Measurements from ENCODE around the gene EVL.

The EVL gene

DNA sequence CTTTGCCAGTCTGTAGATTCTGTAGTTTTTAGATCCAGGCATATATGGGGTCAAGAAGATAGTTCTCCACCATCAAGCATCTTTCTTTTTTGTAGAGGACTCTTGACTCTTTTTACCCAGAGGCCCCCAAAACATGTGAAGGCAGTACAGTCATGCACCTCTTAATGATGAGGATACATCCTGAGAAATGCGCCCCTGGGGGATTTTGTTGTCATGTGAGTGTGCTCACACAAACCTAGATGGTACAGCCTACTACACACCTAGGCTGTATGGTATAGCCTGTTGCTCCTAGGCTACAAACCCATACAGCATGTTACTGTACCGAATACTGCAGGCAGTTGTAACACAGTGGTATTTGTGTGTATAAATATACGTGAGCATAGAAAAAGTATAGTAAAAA lies 23.0 kb downstream of the EVL start:
- DNase-seq = no peak

DNA sequence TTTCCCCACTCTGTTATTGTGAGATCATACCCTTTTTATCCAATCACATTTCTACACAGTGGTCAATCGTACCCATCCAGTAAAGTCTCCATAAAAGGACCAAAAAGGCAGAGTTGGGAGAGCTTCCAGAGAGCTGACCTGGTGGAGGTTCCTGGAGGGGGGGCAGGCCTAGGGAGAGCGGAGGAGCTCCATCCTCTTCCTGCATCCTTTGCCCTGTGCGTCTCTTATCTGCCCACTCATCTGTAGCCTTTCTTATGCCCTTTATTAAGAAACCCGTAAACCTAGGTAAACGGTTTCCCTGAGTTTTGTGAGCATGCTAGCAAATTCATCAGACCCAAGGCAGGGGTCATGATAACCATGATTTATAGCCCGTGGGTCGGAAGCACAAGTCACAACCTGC lies 26.2 kb downstream of the EVL start:
- no peak for DNase-seq

DNA sequence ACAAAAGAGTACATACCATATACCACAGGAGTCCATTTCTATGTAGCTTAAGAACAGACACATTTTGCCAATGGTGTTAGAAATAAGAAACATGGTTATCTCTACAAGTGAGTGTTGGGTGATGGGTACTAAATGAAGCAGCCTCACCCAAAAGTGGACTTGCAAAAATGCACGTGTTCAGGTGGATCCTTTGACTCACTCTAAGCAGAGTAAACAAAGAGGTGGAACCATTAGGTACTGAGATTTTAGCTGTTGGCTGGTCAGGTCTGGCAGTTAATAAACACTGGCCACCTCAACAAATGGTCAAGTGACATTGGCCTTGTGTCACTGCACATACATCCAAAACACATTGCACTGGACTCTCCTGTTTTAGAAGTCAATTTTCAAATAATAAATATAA lies 27.6 kb downstream of the EVL start:
- no peak for DNase-seq

DNA sequence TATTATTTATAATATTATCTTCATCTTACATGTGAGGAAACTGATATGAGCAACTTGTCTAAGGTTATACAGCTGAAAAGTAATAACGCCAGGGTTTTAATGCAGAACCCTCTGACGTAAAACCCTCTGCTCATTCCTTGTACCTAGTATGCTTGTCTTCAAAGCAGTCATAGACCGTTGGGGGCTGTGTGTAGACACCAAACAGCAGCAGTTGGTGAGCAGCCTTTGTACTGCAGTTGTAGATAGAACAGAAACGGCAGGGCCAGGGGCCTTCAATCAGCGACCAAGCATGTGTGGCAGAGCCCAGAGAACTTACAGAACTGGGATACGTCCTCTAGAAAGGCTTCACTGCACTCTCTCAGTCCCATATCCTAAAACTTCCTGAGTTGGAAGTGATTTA lies 28.1 kb downstream of the EVL start:
- no peak for DNase-seq

DNA sequence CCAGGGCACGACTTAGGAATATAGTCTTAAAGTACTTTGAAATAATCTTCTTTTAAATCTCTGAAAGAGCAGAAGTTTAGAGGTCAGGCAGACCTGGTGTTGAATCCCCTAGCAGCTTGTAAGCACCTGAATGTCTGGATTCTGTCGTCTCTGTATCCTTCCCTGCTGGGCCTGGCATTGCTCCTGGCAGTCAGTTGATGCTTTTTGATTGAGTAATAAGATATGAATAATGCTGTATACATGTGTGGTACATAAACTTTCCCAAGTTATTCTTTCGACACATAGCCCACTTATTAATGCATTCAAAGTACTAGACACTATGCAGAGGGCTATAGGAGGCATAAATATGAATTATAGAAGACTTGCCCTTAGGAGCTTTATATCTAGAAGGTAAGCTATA lies 31.4 kb downstream of the EVL start:
- no peak for DNase-seq

DNA sequence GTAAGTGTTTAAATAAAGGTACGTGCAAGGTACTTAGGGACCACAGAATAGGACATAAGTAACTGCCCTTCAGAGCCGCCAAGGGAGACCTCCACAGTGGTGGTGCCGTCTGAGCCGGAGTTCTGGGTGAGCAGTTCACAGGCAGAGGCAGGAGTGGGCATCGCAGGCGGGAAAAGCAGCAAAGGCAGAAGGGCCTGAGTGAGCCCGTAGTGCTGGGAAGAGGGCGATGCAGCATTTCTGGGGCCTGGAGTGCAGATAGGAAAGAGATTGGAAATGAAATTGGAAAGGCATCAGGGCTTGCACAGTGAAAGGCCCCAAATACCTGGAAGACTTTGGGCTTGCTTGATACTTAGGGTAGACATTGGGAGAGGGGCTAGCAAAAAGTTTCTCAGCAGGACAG lies 32.9 kb downstream of the EVL start:
- DNase-seq = no peak

DNA sequence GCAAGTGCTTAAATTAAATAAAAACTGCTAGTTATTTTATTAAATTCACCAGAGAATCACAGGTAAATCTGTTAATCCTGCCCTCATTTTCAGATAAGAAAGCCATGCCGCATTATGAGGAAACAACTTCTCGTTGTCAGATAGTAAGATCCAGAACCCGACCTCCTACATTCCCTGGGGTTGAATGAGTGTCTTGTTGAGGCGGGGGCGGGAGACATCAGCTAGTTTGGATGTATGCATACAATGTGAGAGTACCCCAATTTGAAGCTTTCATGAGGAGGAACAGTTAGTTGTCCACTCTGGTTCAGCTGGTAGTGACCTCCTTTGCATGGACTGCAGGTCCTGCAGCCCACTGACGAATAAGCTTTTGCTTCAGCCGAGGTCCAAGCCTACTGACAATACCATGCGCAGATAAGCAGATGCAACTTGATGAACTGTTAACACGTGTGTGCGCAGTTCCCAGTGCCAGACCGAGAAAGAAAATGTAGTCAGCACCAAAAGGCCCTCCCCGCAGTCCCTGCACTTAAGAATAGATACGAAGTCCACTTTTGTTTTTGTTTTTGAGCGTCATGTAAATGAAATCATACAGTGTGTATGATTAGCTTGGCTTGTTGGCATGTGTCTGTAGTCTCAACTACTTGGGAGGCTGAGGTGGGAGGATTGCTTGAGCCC lies 34.9 kb downstream of the EVL start:
- no peak for DNase-seq

DNA sequence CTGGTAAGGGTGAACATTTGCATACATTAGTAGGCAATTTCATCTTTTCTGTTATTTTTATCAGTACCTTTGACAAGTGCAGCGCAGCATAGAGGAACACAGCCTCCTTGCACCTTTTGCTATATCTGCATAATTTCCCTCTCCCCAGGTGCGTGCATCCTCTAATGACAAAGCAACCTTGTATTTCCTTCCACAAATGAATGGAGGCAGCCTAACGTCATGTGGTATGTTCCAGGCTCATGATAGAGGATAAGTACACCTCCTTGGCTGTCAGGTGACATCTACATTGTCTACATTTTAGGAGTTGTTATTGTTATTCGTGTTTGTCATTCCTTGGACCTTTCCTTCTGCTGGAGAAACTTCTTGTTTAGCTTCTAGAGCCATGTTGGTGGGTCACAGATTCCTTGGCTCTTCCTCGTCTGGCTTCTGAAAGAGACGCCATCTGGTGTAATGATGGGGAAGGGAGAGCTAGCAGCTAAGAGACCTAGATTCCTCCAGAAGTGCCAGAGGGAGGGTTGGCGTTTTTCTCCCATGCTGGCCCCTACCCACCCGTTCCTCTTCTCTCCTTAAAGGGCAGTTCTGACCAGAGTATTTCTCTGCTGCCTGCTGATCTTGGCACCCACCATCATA lies 37.0 kb downstream of the EVL start:
- DNase-seq = no peak

DNA sequence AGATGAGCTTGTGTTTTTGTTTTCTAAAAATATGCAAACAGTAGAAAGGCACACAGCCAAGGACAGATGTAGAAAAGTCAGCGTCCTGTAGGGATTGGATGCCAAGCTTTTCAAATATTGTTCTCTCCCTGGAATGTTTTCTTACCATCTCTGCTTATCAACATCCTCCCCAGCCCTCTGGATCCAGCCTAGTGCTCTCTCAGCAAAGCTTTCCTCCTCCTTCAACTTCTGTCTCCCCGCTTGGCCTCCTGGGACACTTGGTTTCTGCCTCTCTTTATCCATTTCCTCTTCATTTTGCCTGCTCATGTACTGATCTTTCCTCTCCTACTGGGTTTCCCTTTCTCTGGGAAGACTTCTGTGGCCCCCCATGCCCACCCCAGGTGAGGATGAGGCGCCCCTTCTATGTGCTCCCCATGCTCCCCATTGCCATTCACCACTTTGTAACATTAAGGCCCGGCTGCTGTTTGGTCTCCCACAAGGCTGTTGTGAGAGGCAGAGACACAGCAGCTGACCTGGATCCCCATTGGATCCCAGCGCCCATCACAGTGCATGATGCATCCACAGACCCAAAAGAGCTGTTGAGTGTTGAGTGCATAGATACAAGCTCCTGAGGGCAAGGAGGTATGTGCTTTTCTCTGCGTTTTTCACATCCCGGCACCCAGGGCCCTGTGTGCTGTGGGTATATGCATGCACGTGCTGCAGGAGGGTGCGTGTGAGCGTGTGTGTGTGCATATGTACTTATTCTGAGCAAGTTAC lies 38.2 kb downstream of the EVL start:
- no peak for DNase-seq

DNA sequence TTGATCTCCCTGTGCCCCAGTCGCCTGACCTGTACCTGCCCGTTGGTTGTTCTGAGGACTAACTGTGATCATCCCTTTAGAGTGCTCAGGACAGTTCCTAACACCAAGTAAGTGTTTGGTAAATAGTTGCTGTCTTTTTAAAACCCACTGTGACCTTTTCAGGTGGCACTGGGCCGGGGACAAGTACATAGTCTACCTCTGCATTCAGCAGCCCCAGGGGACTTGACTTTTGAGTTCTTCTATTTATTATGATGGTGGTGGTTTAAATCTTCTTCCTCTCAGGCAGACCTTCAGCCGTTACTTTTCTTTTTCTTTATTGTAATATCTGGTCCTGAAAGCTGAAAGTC lies 38.8 kb downstream of the EVL start:
- no peak for DNase-seq

DNA sequence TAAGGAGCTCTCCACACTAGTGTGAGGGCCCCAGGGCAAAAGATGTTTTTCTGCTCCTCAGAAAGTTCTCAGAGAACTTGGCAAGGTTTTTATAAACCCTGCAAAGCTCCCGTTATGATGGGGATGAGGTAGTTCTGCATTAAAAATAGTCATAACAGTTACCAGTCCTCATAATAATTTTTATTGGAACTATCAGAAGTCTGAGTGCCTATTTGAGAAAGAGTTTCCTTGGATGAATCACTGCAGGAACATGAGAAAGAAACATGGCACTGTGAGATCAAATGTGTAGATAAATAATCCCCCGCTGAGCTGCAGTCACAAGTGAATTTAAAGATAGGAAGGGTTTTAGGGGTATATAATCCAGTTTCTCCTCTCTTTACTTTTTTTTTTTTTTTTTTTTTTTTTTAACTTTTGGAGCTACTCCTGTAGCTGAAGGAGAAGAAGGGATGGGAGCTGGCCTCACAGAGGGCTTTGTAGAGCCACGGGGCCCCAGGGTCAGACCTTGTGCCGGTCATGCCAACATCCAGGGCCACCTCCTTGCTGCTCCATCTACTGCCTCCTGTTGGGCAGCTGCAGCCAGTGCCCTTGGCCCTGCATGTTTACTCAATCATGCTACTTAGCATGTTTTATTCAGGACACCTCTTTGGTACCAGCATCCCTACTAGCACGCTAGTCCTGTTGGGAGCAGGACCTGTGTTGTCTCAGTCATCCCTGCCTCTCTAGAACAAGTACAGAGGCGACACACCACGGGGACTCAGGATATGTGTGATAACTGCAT lies 39.5 kb downstream of the EVL start:
- DNase-seq = no peak

DNA sequence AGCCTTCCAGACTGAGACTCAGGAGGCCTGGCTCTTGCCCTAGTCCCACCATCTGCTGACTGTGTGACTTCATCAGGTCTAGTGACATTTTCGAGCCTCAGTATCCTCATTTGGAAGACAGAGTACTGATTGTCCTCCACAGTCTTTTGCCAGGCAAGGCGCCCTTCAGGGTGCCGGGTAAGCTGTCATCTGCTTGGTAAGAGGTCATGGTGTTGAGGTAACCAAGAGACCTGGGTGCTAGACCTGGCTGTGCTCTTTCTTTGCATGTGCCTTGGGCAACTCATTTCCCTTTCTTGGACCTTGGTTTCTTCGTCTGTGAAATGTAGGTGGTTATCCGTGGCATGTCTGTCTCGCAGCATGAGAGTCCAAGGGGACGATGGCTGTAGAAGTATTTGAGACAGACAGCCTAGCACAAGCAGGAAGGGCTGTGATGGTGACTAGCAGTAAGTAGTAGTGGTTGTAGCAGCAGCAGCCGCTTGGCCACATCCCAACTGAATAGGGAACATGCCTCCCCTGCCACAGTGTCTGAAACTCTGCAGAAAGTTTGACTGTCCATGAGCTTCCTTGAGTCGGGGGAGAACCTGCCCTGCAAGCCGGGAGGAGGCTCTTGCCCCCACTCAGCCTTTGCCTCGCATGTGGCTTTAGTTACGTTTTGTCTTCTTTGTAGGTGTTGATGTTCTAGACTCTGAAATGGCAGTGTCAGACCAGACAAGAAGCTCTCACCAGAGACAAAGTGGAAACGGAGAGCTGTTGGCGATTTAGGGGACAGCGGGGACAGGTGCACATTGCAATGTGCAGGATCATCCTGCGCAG lies 40.3 kb downstream of the EVL start:
- DNase-seq = no peak

DNA sequence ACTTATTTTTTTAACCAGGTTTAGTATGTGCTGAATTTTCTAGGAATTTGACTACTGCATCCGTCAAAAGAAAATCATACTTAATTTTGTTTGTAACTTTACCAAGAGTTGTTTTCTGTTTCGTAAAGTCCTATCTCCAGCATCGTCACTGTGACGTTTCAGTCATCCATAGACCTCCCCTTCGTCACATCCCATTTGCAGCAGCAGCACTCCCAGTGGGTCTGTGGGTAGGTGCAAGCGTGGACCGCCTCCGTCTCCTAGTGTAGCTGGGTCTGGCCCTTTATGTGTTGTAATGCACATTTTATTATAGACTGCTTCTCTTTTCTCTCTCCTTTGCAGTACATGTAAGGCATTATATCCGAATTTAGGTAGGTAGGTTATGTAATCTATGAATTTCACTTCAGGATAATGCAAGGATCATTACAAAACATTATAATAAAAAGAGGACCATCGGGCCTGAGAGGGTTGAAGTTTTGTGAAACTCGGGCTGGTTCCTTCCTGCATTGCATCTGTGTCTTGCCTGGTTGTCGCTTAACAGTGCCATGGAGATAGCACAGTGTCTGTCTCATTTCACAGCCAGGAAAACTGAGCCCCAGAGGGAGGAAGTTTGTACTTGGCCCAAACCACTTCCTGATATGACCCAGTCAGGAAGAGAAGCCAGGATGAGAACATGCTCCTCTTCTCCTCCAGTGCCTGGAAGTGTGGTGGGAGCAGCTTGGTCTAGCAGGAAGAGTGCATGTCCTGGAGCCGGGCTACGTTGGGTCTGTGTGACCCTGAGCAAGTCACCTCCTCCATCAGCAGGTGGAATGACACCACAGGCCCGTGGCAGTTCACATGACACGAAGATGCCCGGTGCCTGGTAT lies 41.3 kb downstream of the EVL start:
- DNase-seq = peak; percentile 68

DNA sequence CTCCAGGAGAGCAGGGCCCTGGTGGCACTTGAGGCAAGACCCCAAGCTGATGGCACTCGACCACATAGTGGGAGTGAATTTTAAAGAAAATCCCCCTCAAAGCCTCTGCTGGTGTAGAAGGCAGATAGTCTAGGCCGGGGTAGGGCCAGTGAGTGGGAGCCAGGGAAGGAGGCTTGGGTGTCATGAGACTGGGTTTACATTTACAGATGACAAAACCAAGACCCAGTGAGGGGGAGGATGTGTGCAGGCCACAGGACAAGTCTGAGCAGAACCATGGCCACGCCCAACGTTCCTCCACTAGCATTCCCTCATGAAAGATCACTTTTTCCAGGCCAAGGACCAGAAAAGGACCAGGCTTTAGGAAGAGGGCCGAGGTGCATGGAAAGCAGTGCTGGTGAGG lies 42.0 kb downstream of the EVL start:
- DNase-seq = no peak

DNA sequence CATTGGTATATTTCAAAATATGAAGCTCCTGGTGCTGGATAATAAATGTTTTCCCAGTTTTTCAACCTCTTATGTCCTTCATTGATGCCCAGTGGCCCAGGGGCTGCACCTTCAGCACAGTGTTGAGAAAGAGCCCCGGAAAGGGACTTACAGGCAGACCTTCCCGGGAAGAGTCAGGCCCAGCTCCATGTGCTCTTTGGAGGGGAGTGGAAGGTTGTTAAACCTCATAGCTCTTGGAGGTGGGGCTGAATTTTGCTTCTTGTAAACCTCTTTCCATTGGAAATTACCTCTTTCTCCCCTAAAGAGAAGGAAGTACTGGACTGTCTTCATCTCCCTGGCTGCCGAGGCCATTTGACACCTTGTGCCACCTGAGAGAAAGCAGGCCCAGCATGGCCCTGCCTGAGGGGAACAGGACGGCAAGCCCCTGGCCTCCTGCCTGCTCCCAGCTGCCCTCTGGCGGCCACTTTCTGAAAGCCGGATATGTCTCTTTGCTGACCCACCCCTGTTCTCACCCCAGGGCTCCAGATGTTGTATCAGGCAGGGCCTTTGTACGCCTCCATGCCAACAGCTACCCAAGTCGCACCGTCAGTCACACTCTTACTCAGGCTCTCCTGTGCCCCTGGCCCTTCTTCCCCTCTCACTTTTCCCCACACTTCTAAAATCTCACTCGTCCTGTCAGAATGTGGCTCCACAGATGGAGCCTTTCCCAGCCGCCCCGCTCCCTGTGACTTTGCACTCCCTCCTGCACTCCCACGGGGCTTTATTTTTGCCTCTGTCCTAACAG lies 43.0 kb downstream of the EVL start:
- peak; percentile 88 for DNase-seq

DNA sequence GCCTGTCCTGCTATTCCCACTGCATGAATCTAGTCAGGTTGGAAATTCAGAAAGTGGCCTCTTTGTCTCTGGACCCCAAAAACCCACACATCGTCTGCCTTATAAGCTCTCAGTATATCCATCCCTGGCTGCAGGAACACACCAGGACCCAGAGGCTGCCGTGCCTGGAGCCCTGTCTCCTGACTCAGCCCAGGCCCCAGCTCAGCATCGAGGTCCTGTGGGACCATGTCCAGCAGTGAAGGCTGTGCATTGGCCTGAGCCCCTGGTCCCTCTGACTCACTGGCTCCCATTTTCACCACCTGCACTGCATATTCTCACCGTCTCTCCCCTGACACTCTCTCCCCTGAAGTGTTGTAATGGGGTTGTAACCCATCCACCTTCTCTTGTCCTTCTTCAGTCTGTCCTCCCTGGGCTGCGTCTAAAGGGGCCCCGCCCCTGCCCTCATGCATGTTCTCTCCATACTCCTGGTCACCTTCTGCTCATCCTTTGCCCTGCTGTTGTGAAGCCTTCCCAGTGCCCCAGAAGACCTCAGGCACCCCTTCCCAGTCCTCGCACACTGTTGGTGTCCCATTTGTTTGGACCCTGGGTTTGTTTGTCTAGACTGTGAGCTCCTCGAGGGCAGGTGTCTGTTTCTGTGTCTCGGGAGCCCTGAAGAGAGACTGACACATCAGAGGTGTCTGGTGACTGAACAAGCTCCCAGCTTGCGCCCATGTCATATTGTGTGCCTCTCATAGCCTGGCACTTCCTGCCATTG lies 43.8 kb downstream of the EVL start:
- DNase-seq = no peak

DNA sequence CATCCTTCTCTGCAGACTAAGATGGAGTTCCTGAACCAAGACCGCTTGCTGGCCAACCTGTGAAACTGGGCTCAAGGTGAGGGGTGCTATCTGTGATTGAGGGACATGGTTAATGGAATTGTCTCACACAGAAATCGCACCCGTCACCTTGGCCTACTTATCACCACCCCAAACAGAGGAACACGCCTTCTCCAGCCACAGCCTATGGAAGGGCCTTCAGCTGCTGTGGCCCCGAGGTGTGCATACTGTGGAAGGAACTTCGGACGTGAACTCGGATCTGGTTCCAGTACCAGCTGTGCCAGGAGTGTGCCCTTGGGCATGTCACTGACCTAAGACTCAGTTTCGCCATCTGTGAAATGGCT lies 44.4 kb downstream of the EVL start:
- no peak for DNase-seq

DNA sequence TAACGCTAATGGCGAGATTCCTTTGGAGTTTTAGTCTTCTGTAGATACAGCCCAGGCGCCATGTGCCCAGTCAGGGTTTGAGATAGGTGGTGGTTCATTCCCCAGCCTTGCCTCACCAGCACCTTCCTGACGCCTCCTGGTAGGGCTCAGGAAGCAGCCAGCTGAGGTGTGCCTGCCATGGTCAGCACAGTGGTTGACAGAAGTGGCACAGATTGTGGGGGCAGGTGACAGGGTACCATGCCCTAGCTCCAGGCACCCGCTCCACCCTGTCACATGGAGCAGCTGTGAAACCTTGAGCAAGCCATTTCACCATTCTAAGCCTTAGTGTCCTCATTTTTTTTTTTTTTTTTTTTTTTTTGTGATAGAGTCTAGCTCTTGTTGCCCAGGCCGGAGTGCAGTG lies 45.6 kb downstream of the EVL start:
- no peak for DNase-seq

DNA sequence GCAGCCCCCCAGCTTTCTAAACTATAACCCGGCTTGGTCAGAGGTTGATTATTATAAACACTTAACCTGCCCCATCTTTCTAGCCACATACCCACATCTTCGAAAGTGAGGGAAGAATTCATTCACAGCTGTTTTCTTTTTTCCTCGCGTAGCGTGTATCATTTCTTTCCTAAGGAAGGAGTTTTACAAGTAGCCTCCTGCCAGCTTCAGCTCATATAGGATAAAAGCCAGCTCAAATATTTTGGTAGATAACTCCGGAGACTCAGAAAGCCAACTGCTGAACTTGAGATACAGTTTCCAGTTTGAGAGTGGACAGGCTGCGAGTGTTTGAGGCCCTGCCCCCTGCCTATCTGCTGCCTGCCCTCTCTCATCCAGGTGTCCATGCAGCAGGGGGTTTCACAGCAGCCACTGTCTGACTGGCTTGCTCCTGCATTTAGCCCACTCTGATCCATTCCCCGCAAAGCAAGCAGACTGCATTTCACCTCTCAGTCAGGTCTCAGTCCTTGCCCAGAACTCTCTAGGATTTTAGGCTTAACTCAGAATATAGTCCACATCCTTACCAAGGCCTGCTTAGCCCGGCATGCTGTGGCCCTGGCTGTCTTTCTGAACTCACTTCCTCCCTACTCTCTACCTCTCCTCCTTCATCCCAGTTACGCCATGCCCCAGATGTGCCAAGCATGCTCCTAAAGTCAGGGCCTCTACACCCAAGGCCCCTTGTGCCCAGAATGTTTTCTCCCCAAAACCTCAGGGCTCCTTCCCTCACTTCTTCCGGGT lies 46.9 kb downstream of the EVL start:
- no peak for DNase-seq

Data from CD4-positive, alpha-beta T cell treated with Interleukin-17A for 1 hour (primary cell).